ENCODE results near the gene RELN.

RELN gene

GRCh38 chr7:104029765-104030164 lies 40.3 kb upstream of the RELN start (continued):
- no peak for TF ChIP-seq ZNF133 (tag by site-specific recombination; IDR thresholded peaks at IDR 0.05)
- TF ChIP-seq ZNF660 (tag by site-specific recombination; IDR thresholded peaks at IDR 0.05) = no peak
- no peak for TF ChIP-seq REST (tag by site-specific recombination; IDR thresholded peaks at IDR 0.05)
- TF ChIP-seq ZNF324 (tag by site-specific recombination; IDR thresholded peaks at IDR 0.05) = no peak
- TF ChIP-seq ZNF18 (tag by site-specific recombination; IDR thresholded peaks at IDR 0.05) = no peak
- no peak for TF ChIP-seq ZNF354C (tag by site-specific recombination; IDR thresholded peaks at IDR 0.05; ENCODE audit: borderline replicate concordance, low read depth)

- ChIA-PET POLR2A (interaction anchor here (0.7 kb wide), 1 partner anchor 110 kb away, joined by 3 read pairs; no protein-coding TSS in a partner anchor), CTCF (no interaction called here)
- H3K9me3 ChIP-seq (ENCODE audit: control insufficient read depth, insufficient read depth, low read depth, low read length) = no peaks in the 10 kb centered on the region
- H3K27ac ChIP-seq (ENCODE audit: extremely low read depth, low read depth, low read length) = no peak overlapping the region
- H3K36me3 ChIP-seq (ENCODE audit: control insufficient read depth in 2 of 2, insufficient read depth in 1 of 2, low read length in 2 of 2) = no peaks in the 10 kb centered on the region
- H3K4me1 ChIP-seq (ENCODE audit: control insufficient read depth, insufficient read depth, low read length) = no peaks in the 10 kb centered on the region
- no peak overlapping the region for H3K4me3 ChIP-seq (ENCODE audit: low read depth, low read length)
- TF ChIP-seq ZNF416 (tag by site-specific recombination; IDR thresholded peaks at IDR 0.05) = no peak
- TF ChIP-seq ZFP3 (tag by site-specific recombination; IDR thresholded peaks at IDR 0.05; ENCODE audit: low read depth) = no peak
- no peak for TF ChIP-seq REPIN1 (tag by site-specific recombination; IDR thresholded peaks at IDR 0.05; ENCODE audit: low read depth)
- TF ChIP-seq PRDM2 (tag by site-specific recombination; IDR thresholded peaks at IDR 0.05; ENCODE audit: borderline replicate concordance) = no peak
- TF ChIP-seq HIC1 (tag by site-specific recombination; IDR thresholded peaks at IDR 0.05) = no peak
- TF ChIP-seq GFI1B (tag by site-specific recombination; IDR thresholded peaks at IDR 0.05) = no peak
- no peak for TF ChIP-seq ZNF521 (tag by site-specific recombination; IDR thresholded peaks at IDR 0.05)
- TF ChIP-seq ZNF571 (tag by site-specific recombination; IDR thresholded peaks at IDR 0.05) = no peak
- no peak for TF ChIP-seq ZNF449 (tag by site-specific recombination; IDR thresholded peaks at IDR 0.05)
- no peak for TF ChIP-seq ZNF596 (tag by site-specific recombination; IDR thresholded peaks at IDR 0.05)
- TF ChIP-seq ZNF311 (tag by site-specific recombination; IDR thresholded peaks at IDR 0.05; ENCODE audit: borderline replicate concordance) = no peak
- TF ChIP-seq ZNF10 (tag by site-specific recombination; IDR thresholded peaks at IDR 0.05) = no peak
These were observed 35.2 kb upstream of the RELN start for GRCh38 chr7:104024632-104025031.

All from HEK293 (cell line).